ENCODE data around the gene KRTAP20-1. TPM values are rescaled to one million over a fixed set of nuclear protein-coding genes. Genes with fewer than 3 reads are reported as not detected.

Gene KRTAP20-1
- total RNA-seq (2022; extraction: Qiagen RNA extraction; ENCODE audit: low read depth), result not detected in 5 replicates

GRCh38 chr21:30616125-30616524 is at the start of gene KRTAP20-1:
Gene KRTAP20-1, plus strand, starts transcription at chr21:30616425. Its CDS starts 30 bp downstream, at chr21:30616455.

GRCh38 chr21:30590297-30590696 is 25.9 kb upstream of the KRTAP20-1 start, which contains the start of gene KRTAP22-2:
Gene KRTAP22-2, minus strand, starts transcription at chr21:30590397.

GRCh38 chr21:30592140-30592539 is 24.1 kb upstream of the KRTAP20-1 start, which contains the start of gene KRTAP6-3:
Gene KRTAP6-3, plus strand, starts transcription at chr21:30592440. Its CDS starts 6 bp downstream, at chr21:30592446.

GRCh38 chr21:30598802-30599201 is 17.4 kb upstream of the KRTAP20-1 start, which contains the start of gene KRTAP6-2:
Gene KRTAP6-2, minus strand, starts transcription at chr21:30598902. Its CDS starts 28 bp downstream, at chr21:30598874.

GRCh38 chr21:30600787-30601186 is 15.4 kb upstream of the KRTAP20-1 start, which contains the start of gene KRTAP22-1:
Gene KRTAP22-1, plus strand, starts transcription at chr21:30601087.

GRCh38 chr21:30613836-30614235 is 2.4 kb upstream of the KRTAP20-1 start, which contains the start of gene KRTAP6-1:
Gene KRTAP6-1, minus strand, starts transcription at chr21:30613930. Its CDS starts 26 bp downstream, at chr21:30613904.

GRCh38 chr21:30620522-30620921 is 4.3 kb downstream of the KRTAP20-1 start, which contains the start of gene KRTAP20-4:
Gene KRTAP20-4, plus strand, starts transcription at chr21:30620627.

GRCh38 chr21:30634906-30635305 is 18.7 kb downstream of the KRTAP20-1 start, which contains the start of gene KRTAP20-2:
Gene KRTAP20-2, plus strand, starts transcription at chr21:30635206. Its CDS starts 58 bp downstream, at chr21:30635264.

GRCh38 chr21:30642564-30642963 is 26.3 kb downstream of the KRTAP20-1 start, which contains the start of gene KRTAP20-3:
Gene KRTAP20-3, plus strand, starts transcription at chr21:30642864.

Other genes with a start within 250 kb of the KRTAP20-1 start
- not detected in 5 replicates for gene KRTAP13-2, start 244.2 kb upstream of the KRTAP20-1 start, total RNA-seq (2022; extraction: Qiagen RNA extraction; ENCODE audit: low read depth)
- gene KRTAP13-1, start 220.4 kb upstream of the KRTAP20-1 start, total RNA-seq (2022; extraction: Qiagen RNA extraction; ENCODE audit: low read depth), result not detected in 5 replicates
- not detected in 5 replicates for gene KRTAP13-3, start 190.5 kb upstream of the KRTAP20-1 start, total RNA-seq (2022; extraction: Qiagen RNA extraction; ENCODE audit: low read depth)
- not detected in 5 replicates for gene KRTAP13-4, start 186.2 kb upstream of the KRTAP20-1 start, total RNA-seq (2022; extraction: Qiagen RNA extraction; ENCODE audit: low read depth)
- not detected in 5 replicates for gene KRTAP15-1, start 176.2 kb upstream of the KRTAP20-1 start, total RNA-seq (2022; extraction: Qiagen RNA extraction; ENCODE audit: low read depth)
- gene KRTAP19-1, start 136.1 kb upstream of the KRTAP20-1 start, total RNA-seq (2022; extraction: Qiagen RNA extraction; ENCODE audit: low read depth), result not detected in 5 replicates
- not detected in 5 replicates for gene KRTAP19-2, start 129.0 kb upstream of the KRTAP20-1 start, total RNA-seq (2022; extraction: Qiagen RNA extraction; ENCODE audit: low read depth)
- not detected in 5 replicates for gene KRTAP19-3, start 124.4 kb upstream of the KRTAP20-1 start, total RNA-seq (2022; extraction: Qiagen RNA extraction; ENCODE audit: low read depth)
- gene KRTAP19-4, start 119.3 kb upstream of the KRTAP20-1 start, total RNA-seq (2022; extraction: Qiagen RNA extraction; ENCODE audit: low read depth), result not detected in 5 replicates
- not detected in 5 replicates for gene KRTAP19-5, start 114.3 kb upstream of the KRTAP20-1 start, total RNA-seq (2022; extraction: Qiagen RNA extraction; ENCODE audit: low read depth)
- not detected in 5 replicates for gene KRTAP19-6, start 74.6 kb upstream of the KRTAP20-1 start, total RNA-seq (2022; extraction: Qiagen RNA extraction; ENCODE audit: low read depth)
- gene KRTAP19-7, start 55.1 kb upstream of the KRTAP20-1 start, total RNA-seq (2022; extraction: Qiagen RNA extraction; ENCODE audit: low read depth), result not detected in 5 replicates
- not detected in 5 replicates for gene KRTAP22-2, start 26.0 kb upstream of the KRTAP20-1 start, total RNA-seq (2022; extraction: Qiagen RNA extraction; ENCODE audit: low read depth)
- not detected in 5 replicates for gene KRTAP6-3, start 24.0 kb upstream of the KRTAP20-1 start, total RNA-seq (2022; extraction: Qiagen RNA extraction; ENCODE audit: low read depth)
- gene KRTAP6-2, start 17.5 kb upstream of the KRTAP20-1 start, total RNA-seq (2022; extraction: Qiagen RNA extraction; ENCODE audit: low read depth), result not detected in 5 replicates
- gene KRTAP22-1, start 15.3 kb upstream of the KRTAP20-1 start, total RNA-seq (2022; extraction: Qiagen RNA extraction; ENCODE audit: low read depth), result not detected in 5 replicates
- gene KRTAP6-1, start 2.5 kb upstream of the KRTAP20-1 start, total RNA-seq (2022; extraction: Qiagen RNA extraction; ENCODE audit: low read depth), result not detected in 5 replicates
- gene KRTAP20-4, start 4.2 kb downstream of the KRTAP20-1 start, total RNA-seq (2022; extraction: Qiagen RNA extraction; ENCODE audit: low read depth), result not detected in 5 replicates
- not detected in 5 replicates for gene KRTAP20-2, start 18.8 kb downstream of the KRTAP20-1 start, total RNA-seq (2022; extraction: Qiagen RNA extraction; ENCODE audit: low read depth)
- gene KRTAP20-3, start 26.4 kb downstream of the KRTAP20-1 start, total RNA-seq (2022; extraction: Qiagen RNA extraction; ENCODE audit: low read depth), result not detected in 5 replicates
- not detected in 5 replicates for gene KRTAP21-3, start 102.4 kb downstream of the KRTAP20-1 start, total RNA-seq (2022; extraction: Qiagen RNA extraction; ENCODE audit: low read depth)
- not detected in 5 replicates for gene KRTAP21-2, start 130.8 kb downstream of the KRTAP20-1 start, total RNA-seq (2022; extraction: Qiagen RNA extraction; ENCODE audit: low read depth)
- gene KRTAP21-1, start 139.0 kb downstream of the KRTAP20-1 start, total RNA-seq (2022; extraction: Qiagen RNA extraction; ENCODE audit: low read depth), result not detected in 5 replicates
- gene KRTAP8-1, start 196.8 kb downstream of the KRTAP20-1 start, total RNA-seq (2022; extraction: Qiagen RNA extraction; ENCODE audit: low read depth), result not detected in 5 replicates
- gene KRTAP7-1, start 213.3 kb downstream of the KRTAP20-1 start, total RNA-seq (2022; extraction: Qiagen RNA extraction; ENCODE audit: low read depth), result not detected in 5 replicates

Data from A549 treated with GW870086 at 1 μM for 4 hours (cell line).